ENCODE measurements around the gene PSMD11.
"Not testable (repeated sequence)": the region's sequence is repeated elsewhere in the genome, so short reads cannot be mapped to it uniquely, and the experiment has no call there.

PSMD11 gene

DNA sequence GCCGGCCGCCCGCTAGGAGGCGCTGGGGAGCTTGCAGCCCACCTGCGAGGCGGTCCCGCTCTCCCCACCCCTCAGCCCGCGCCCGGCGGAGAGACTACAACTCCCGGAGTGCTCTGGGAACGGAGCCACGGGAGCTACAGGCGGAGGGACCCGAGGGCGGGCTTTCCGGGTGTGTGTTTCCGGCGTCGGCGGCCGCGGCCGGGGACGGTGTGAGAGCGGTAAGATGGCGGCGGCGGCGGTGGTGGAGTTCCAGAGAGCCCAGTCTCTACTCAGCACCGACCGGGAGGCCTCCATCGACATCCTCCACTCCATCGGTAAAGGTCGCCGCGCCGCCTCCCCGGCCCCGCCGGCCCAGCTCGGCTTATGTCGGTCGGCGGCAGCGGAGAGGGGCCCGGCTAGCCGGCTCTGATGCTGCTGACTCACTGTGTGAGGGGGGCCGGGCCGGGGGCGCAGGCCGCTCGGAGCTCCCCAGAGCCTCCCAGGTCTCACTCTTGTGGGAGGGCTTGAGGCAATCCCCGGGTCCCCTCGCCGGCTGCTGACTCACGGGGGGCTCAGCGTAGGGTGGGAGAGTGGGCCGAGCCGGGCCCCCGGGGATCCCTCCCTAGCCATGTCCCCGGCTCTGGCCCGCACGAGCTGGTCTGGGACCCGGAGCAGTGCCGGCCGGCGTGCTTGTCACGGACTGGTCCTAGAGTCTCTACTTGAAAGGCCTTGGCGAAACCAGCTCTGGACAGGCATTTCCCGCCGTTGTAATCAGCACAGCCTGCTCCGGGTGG lies at the start of gene PSMD11:
TSS of gene PSMD11 (plus strand) at position 210 of the 773 bp plus-strand sequence. CDS start at position 224, 14 bp downstream.
- peak; percentile 99 for DNase-seq

DNA sequence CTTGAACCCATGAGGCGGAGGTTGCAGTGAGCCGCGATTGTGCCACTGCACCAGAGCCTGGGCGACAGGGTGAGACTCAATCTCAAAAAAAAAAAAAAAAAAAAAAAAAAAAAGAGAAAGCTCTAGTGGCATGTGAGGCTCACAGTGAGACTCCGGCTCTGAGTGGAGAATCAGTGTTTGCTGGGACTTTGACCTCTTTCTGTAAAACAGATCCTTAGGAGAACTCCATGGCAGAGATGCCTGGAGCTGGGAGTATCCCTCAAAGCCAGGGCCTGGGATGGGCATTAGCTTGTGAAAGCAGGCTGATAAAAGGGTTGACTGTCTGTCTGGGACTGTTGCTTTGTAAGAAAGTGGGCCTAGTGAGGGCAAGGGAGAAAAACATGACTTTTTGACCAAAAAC lies 48.0 kb upstream of the PSMD11 start:
- no peak for DNase-seq

DNA sequence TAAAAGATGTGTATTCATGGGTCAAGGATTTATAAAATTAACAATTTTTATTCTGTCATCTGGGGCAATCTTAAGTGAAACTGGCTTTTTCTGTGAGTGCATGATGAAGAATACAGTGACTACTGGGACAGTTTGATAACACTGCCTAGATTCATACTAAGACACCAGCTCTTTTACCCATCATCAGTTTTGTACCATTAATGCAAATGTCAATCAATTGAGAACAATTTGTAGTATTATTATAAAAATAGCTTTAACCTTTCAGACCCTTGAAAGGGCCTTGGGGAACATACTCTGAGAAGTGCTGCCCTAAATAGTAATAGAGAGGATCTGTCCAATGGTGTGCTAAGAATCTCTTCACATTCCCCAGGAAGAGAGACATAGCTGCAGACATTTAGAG lies 45.4 kb upstream of the PSMD11 start:
- no peak for DNase-seq

DNA sequence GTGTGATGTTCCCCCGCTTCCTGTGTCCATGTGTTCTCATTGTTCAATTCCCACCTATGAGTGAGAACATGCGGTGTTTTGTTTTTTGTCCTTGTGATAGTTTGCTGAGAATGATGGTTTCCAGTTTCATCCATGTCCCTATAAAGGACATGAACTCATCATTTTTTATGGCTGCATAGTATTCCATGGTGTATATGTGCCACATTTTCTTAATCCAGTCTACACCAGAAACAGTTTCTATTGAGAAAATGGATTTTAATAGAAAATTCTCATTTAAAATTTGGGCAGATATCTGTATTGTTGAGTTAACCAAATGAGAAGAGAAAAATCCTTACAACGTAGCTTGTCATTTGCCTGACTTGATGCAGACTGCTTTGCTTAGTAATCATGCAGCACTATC lies 34.2 kb upstream of the PSMD11 start:
- not testable (repeated sequence) for DNase-seq

DNA sequence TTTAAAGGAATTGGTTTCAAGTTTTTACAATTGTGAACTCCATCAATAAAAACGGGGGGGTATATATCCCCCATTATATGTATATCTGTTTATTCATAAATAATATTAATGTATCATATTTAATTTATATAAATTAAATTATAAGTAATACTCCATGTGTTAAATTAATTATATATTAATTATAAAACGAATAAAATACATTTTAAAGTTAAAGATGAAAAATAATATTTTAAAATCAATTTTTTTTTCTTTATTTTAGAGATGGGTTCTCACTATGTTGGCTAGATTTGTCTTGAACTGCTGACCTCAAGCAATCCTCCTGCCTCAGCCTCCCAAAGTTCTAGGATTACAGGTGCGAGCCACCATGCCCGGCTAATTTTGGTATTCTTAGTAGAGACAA lies 17.4 kb upstream of the PSMD11 start:
- no peak for DNase-seq

DNA sequence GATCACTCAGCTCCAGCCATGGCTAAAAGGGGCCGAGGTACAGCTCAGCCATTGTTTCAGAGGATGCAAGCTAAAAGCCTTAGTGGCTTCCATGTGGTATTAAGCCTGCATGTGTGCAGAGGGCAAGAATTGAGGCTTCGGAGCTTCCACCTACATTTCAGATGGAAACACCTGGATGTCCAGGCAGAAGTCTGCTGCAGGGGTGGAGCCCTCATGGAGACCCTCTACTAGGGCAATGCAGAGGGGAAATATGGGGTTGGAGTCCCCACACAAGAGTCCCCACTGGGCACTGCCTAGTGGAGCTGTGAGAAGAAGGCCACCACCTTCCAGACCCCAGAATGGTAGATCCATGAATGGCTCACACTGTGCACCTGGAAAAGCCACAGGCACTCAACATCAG lies 14.7 kb upstream of the PSMD11 start:
- no peak for DNase-seq

DNA sequence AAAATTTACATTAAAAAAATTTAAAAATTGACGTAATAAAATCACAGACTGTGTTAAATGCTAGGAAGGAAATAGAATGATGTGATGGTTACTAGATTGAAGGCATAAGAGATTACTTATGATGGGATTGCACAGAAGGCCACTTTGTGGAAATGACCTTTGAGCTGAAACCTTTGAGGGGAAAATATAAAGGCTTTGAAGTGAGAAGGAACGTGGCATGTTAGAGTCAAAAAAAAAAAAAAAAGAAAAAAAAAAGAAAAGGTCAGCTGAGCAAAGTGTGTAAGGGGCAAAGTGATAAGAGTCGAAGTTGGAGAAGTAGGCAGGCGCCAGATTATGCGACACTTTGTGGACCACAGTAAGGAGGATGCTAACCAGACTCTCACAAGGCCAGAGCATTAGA lies 3.6 kb upstream of the PSMD11 start:
- DNase-seq = no peak

DNA sequence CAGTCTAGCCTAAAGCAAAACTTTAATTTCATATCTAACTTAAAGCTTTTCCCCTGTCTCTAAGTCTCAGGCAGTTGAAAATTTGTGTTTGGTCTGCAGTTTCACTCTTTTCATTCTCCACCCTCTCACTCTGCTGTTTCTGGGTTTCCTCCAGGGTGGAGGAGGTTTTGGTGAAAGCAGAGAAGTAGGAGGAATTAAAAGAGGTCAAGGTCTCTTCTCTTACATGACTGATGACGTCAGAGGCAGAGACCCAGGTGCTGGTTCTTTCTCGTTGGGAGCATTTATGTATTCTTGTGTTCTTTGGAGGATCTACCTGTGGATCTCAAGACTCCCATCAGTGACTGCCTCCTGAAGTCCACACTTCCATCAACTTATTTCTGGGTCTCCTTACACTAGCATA lies 2.4 kb upstream of the PSMD11 start:
- no peak for DNase-seq

DNA sequence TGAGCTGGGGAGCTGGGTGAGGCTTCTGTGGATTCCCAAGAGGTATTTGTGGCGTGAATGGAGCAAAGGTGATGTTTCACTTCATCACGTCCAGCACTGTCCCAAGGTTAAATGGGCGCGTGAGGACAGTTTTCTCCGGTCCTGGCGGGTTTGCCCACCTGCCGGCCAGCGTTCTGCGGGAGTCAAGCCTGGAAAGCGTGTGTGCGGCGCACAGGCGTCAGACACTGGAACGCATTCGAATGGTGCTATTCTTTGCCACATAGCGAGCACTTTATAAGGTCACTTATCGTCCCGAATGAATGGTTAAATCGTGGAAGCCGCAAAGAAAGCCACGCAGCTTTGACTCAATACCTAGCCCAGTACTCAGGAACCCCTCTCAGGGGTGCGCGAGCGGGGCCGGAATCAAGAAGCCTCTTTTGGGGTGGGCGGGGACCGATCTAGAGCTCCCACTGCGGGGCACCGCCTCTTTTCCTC lies 446 bp upstream of the PSMD11 start:
- DNase-seq = no peak

DNA sequence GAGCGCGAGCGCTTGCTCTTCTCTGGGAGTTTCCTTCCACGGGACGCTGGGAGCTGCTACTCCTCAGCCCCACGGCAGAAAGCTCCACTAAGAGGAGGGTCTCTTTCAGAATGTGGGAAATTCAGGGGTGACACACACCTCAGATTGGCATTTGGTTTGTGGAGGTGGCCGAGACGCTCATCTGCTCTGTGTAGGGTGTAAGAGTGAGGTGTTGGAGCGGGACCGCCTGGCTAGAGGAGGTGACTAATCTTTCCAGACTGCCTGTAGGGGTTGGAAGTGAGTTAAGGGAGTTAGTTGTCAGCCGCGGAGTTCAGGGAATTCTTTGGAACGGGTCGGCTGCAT lies 735 bp downstream of the PSMD11 start:
- no peak for DNase-seq

DNA sequence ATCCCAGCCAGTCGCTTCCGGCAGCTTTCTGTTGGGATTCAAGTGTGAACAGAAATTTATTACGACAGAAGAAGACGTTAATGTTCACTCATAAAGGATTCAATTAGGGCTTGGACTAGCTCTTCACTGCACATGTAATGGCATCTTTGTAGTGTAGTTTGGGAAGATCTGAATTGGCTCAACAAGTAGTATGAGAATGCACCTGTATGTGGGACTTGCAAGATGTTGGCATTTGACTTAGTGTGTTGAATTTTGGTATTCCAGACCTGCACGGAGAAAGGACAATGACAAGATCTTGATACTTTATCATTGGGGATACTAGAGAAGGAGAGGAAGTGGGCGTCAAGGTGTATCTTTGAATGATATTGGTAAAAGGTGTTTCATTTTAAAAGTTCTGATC lies 1.2 kb downstream of the PSMD11 start:
- DNase-seq = no peak

DNA sequence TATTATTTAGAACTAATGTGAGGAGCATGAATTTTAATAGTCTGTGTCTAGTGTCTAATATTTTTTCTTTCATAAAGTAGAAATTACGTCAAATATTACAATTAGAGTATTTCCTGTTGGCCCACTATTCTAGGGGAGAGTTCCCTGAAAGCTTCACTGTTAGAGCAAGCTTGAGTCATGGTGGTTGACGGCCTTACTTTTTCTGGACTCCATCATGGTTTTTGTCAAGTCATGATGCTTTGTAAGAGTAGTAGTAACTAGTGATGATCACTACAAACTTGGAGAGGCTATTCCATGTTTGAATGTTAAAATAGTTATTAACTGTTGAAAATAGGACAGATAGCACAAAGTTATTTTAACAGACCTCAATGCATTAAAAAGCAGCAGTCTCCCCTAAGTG lies 1.7 kb downstream of the PSMD11 start:
- no peak for DNase-seq

DNA sequence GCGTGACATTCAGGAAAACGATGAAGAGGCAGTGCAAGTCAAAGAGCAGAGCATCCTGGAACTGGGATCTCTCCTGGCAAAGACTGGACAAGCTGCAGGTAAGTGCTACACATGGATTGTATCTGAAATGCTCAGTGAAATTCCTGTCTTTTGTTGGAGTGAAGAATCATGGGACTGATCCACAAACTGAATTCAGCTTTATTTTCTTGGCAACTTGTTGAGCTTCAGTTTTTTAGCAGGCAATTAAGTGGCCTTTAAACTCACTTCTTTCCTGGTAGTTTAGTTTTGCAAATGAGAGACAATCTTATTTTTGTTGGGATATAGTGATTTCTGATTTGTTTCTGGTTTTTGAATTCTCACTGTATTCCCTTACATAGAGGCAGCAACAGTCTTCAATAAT lies 2.6 kb downstream of the PSMD11 start:
- DNase-seq = no peak

DNA sequence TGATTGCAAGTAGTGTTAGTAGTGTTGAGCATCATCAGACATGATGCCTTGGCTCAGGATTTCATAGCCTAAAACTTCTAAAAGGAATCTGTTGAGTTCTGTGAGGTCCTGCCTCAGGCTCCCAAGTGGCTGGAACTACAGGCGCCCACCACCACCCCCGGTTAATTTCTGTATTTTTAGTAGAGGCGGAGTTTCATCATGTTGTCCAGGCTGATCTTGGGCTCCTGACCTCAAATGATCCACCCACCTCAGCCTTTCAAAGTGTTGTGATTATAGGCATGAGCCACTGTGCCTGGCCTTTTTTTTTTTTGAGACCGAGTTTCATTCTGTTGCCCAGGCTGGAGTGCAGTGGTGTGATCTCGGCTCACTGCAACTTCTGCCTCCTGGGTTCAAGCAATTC lies 5.7 kb downstream of the PSMD11 start:
- no peak for DNase-seq

DNA sequence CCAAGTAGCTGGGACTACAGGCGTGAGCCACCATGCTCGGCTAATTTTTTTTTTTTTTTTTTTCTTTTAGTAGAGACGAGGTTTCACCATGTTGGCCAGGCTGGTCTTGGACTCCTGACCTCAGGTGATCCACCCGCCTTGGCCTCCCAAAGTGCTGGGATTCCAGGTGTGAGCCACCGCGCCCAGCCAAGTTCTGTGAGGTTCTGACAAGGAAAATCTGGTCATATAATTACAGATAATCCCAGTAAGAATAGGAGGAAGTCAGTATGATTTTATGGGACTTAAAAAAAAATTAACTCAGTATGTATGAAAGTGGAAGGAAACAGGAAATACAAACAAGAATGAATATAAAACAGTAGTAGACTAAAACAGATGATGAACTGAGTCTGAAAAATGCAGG lies 6.1 kb downstream of the PSMD11 start:
- DNase-seq = not testable (repeated sequence)

DNA sequence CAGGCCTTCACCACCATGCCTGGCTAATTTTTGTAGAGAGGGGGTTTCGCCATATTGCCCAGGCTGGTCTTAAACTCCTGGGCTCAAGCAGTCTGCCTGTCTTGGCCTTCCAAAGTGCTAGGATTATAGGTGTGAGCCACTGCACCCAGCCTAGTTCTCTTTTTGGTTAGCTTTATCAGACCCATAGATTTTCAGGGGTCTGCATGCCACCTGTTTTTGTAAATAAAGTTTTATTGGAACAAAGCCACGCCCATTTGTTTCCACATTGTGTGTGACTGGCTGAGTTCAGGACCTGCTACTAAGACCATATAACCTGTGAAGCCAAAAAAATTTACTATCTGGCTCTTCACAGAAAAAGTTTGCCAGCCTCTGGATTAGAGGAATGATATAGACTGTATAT lies 7.6 kb downstream of the PSMD11 start:
- no peak for DNase-seq

DNA sequence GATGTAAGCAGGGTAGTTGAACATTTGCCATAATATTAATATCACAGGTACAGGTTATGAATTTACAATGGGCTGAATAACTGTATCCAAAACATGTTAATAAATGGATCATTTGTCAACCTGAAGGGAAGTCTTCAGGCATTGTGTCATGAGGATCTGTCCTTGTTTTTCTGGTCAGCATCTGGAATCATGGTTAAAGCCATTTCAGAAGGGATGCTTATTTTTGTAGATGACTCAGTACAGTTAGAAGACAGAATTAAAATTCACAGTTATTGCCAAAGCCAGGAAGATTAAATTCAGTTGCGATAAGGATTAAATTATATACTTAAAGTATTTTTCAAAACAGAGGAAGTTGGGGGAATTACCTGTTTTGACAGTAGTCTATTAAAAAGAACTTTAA lies 8.0 kb downstream of the PSMD11 start:
- DNase-seq = no peak

DNA sequence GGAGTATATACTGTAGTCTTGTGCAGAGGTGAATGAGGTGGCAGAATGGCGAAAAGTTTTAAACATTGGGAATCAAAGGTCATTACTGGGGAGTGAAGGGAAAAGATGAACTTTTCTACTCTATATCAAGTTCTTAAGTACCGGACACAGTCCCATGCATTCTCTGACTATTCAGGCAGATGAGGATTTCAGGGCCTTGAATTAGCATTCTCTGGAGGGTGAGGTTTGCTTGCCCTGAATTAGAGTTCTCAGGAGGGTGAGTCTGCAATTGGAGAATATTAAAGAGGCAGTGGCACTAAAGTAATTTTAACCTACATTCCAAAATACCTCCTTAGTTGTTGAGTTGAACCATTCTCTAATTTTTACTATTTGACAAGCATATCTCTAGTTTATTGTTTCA lies 9.1 kb downstream of the PSMD11 start:
- DNase-seq = no peak

DNA sequence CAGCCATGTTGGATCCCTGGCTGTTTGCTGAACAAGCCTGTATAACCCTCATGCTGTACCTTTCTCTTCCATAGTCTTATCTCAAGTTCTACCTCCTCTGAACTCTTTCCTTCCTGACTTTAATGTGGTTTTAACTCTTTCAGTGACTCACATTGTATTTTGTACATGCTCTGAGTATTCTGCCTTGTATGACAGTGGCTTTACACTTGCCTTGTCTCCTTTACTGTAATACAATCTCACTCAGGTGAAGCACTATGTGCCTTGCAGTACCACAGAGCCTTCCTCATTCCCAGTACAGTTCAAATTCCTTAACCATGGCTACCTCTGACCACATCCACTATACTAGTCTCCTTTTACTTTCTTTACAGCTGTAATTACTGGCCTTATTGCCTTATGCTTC lies 14.1 kb downstream of the PSMD11 start:
- DNase-seq = no peak

DNA sequence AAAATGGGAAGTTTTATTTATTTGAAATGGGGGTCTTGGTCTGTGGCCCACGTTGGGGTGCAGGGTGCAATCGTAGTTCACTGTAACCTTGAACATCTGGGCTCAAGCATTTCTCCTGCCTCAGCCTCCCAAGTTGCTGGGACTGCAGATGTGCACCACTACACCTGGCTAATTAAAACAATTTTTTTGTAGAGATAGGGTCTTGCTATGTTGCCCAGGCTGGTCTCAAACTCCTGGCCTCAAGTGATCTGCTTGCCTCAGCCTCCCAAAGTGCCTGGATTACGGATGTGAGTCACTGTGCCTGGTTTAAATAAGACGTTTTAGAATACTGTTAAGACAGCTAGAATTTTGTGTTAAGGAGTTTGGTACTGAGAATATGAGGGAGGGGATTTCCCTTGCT lies 15.7 kb downstream of the PSMD11 start:
- DNase-seq = no peak

DNA sequence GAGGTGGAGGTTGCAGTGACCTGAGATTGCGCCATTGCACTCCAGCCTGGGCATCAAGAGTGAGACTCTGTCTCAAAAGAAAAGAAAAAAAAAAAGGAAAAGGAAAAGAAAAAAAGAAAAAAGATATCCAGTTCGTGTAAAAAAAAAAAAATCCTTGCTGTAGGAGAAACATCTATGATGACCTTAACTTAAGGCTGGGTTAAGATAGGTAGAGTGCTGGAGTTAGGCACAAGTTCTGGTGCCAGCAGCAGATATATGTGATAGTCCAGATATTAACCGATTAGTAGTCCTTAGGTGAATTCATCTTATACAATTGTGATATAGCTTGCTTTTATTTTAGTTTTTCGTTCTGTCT lies 17.2 kb downstream of the PSMD11 start:
- DNase-seq = no peak

DNA sequence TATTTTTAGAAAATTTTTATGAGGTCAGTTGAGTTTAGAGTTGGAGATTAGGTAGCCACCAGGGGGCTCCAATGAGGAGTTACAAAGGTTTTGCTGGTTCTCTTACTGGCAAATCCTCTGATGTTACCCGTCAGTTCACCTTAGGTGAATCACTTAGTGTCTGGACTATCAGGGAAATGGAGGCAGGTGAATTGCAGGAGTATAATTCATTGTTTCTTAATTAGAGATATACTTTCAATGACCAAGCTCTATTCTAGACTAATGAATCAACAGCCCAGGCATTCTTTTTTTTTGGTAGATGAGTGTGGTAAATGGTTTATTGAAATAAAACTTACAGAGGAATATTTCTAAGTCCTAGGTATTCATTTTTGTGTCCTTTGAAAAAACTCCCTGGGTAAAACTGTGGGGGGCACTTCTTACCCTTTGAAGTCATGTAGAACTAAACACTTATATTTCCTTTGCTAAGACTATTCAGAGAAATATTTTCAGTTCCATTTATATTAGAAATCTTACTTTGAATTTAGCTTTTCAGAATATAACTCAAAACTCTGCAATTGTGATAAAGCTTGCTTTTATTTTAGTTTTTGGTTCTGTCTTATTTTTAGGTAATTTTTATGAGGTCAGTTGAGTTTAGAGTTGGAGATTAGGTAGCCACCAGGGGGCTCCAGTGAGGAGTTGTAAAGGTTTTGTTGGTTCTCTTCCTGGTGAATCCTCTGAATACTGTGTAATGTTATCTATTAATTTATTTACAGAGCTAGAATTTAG lies 17.7 kb downstream of the PSMD11 start:
- DNase-seq = peak; percentile 47

DNA sequence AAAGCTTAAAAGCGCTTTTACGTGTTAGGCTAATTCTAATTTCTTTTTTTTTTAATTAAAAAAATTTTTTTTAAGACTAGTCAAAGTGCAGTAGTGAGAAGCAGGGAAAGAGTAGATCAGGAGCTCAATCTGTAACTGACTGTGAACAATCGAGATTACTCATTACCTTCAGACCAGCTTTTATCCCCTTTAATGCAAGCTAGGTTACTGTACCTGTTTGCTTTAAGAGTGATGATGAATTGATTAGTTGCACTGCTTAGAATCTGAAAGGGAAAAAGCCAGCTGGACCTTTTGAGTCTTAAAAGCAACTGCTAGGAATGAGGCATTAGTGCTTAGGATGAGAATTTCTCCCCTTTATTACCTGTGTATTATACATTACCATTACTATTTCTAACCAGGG lies 19.0 kb downstream of the PSMD11 start:
- no peak for DNase-seq

DNA sequence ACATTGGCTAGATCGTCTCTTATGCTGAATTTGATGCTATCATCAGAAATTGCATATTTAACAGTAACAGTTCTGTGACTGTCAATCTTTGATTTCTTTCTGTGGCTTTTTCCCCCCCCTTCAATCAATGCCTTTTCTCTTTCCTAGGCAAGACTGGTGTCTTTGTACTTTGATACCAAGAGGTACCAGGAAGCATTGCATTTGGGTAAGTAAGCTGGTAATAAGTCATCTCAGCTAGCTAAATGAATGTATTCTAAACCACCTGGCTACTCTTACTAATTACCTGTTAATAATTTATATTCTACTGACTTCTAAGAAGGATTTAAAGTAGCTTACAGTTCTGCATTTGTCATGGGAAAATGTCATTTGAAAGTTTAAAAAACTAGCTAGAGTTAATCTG lies 20.1 kb downstream of the PSMD11 start:
- no peak for DNase-seq

DNA sequence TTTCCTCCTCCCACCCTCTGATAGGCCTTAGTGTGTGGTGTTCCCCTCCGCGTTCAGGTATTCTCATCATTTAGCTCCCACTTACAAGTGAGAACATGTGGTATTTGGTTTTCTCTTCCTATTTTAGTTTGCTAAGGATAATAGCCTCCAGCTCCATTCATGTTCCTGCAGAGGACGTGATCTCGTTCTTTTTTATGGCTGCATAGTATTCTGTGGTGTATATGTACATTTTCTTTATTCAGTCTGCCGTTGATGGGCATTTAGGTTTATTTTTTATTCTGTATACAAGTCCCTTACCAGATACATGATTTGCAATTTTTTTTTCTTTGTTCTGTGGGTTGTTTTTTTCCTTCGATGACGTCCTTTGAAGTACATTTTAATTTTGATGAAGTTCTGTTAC lies 23.6 kb downstream of the PSMD11 start:
- no peak for DNase-seq

All from activated T-cell treated with anti-CD3 and anti-CD28 coated beads, Interleukin-2, amount 50 U/mL, for 1 hour (primary cell).